HepG2 (cell line): ENCODE measurements around the gene GSDME.

ENCODE experiments used
- ATF4 ChIP-seq, 2 experiments: fragments of 450-650 bp in 1 of 2; sonication (generic) in 1 of 2; formaldehyde crosslinking; IDR thresholded peaks; 2 replicates each; pipeline versions ENCODE4 v1.5.0 to v1.8.0; 2020 to 2022; ENCODE audit warnings: mild to moderate bottlenecking in 1 of 2, missing genetic modification reagents in 1 of 2
- SKIL ChIP-seq: sonication (generic); formaldehyde crosslinking; IDR thresholded peaks from 2 replicates; pipeline ENCODE4 v1.8.0; 2022; ENCODE audit warnings: missing genetic modification reagents, mild to moderate bottlenecking, moderate library complexity, borderline replicate concordance

- TF ChIP-seq SKIL (CRISPR knock-in tag) (no peak), ATF4 (CRISPR knock-in tag; IDR thresholded peaks at IDR 0.05) (no peak)
Measured at GRCh38 chr7:24724451-24725190, 32.6 kb downstream of the GSDME start.
